ENCODE measurements around the gene NDUFA11. TPM values are rescaled to one million over a fixed set of nuclear protein-coding genes. Genes with fewer than 3 reads are reported as not detected.

The NDUFA11 gene
- polyA plus RNA-seq (2013, experiment 1 of 4) = 230 TPM
- polyA plus RNA-seq (2013, experiment 2 of 4) = 233 TPM
- 211 TPM for polyA plus RNA-seq (2013, experiment 3 of 4)
- 217 TPM for polyA plus RNA-seq (2013, experiment 4 of 4)

DNA sequence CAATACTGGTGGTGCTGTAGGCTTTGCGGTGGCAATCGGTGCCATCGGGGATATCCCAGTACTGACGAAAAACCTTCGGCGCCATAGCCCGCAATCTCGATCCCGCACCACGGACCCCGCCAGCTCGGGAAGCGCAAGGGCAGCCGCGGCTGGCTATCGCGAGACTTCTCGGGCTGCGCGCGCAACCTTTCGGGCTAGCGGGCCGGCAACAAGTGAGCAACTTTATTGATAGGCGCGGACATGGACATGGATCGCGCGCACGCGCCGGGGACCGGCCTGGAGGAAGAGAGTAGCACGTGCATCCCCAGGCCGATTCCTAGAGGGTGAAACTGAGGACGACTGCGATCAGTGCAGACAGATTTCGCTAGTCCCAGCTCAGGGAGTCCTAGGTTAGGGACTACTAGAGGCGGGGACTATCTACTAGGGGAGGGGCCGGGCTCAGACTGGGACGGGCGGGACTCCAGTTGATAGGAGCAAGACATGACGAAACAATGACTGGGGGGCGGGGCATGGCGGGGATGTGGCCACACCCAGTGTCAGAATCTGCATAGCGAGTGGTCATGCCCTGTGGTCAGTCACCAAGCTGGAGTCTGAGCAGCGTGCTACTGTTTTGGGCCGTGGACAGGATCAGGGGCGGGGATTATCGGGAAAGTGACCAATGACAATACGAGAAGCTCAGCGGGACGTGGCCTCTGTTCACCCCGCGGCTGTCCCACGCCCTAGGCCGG lies at the start of gene NDUFA11:
TSS of gene NDUFA11 (minus strand) at position 167 of the 728 bp plus-strand sequence. CDS start at position 85, 82 bp downstream.
- Histone ChIP-seq H3K27ac (ENCODE audit: insufficient read depth, low read depth, low read length, poor library complexity, severe bottlenecking) (peak within 1 kb of the TSS; percentile 94), H3K9me3 (ENCODE audit: control insufficient read depth, low read length) (no peaks in the 10 kb centered on the region), H3K4me1 (ENCODE audit: control insufficient read depth, insufficient read depth, low read length) (peaks cover 5% of the 10 kb centered on the region), H3K36me3 (ENCODE audit: control insufficient read depth, insufficient read depth, low read length) (peaks cover 6% of the 10 kb centered on the region), H3K4me3 (ENCODE audit: insufficient read depth, low read depth, low read length) (peak within 1 kb of the TSS; percentile 99), H3K27me3 (ENCODE audit: control insufficient read depth, insufficient read depth, low read length, poor library complexity, severe bottlenecking) (no peaks in the 10 kb centered on the region)
- 0% methylated on average over 57 of the region's 57 CpGs for WGBS, 2 experiments

DNA sequence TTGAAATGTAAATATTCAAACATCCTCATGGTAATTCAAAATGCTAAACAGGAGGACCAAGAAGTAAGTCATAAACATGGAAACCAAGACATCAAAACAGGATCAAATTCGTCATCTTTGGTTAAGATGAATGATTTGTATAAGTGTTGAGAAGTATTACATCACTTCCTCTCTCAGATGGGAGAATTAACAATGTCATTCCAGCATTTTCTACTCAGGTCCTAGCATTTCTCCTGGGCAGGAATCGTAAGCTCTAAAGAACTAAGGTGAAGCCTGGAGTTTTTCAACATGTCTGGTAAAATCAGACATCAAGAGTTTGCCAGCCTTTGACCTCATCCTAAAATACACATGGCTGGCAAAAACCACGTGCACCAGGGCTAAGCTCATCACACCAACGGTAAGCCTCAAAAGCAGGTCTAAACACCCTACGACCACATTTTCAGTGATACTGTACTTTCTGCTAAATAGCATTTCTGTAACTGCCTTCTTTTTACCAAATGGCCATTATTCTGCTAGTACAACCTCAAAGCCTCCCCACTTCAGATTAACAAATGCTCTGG lies 49.5 kb upstream of the NDUFA11 start:
- no peaks in the 10 kb centered on the region for H3K27me3 ChIP-seq (ENCODE audit: control insufficient read depth, insufficient read depth, low read length, poor library complexity, severe bottlenecking)
- H3K4me3 ChIP-seq (ENCODE audit: insufficient read depth, low read depth, low read length) = no peak overlapping the region
- no peaks in the 10 kb centered on the region for H3K36me3 ChIP-seq (ENCODE audit: control insufficient read depth, insufficient read depth, low read length)
- WGBS, 2 experiments = 76 to 80% methylated on average over 4 to 5 of the region's 5 CpGs
- no peaks in the 10 kb centered on the region for H3K9me3 ChIP-seq (ENCODE audit: control insufficient read depth, low read length)
- peaks cover 65% of the 10 kb centered on the region for H3K4me1 ChIP-seq (ENCODE audit: control insufficient read depth, insufficient read depth, low read length)
- no peak overlapping the region for H3K27ac ChIP-seq (ENCODE audit: insufficient read depth, low read depth, low read length, poor library complexity, severe bottlenecking)

- H3K27ac ChIP-seq (ENCODE audit: insufficient read depth, low read depth, low read length, poor library complexity, severe bottlenecking) = no peak overlapping the region
- no peaks in the 10 kb centered on the region for H3K36me3 ChIP-seq (ENCODE audit: control insufficient read depth, insufficient read depth, low read length)
- H3K4me3 ChIP-seq (ENCODE audit: insufficient read depth, low read depth, low read length) = no peak overlapping the region
- no peaks in the 10 kb centered on the region for H3K27me3 ChIP-seq (ENCODE audit: control insufficient read depth, insufficient read depth, low read length, poor library complexity, severe bottlenecking)
- no peaks in the 10 kb centered on the region for H3K9me3 ChIP-seq (ENCODE audit: control insufficient read depth, low read length)
- WGBS, 2 experiments = 82 to 83% methylated on average over 18 of the region's 18 CpGs
- H3K4me1 ChIP-seq (ENCODE audit: control insufficient read depth, insufficient read depth, low read length) = peaks cover 72% of the 10 kb centered on the region
Measured at GRCh38 chr19:5952193-5953029, 48.8 kb upstream of the NDUFA11 start.

DNA sequence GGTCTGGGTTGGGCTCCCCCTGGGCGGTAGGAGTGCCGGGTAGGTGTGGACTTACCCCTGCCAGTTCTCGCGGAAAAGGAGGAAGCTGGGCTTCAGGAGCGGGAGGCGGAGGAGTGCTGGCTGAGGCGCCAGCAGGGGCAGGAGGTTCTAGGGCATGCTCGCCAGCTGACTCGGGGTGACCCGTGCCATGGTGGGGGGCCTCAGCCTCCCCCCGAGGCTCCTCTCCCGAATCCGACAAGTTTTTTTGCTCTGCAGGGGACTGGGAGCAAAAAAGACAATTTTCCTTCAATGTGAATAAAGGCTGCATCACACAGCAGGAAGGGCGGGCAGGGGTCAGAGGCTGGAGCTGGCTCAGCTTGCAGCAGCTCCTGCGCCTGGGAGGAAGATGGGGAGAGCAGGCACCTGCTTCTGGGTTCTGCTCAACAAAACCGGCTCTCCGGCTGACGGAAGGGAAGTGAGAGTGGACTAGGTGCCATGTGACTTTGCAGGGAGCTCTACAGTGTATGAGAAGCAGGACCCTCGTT lies 47.8 kb upstream of the NDUFA11 start:
- H3K4me3 ChIP-seq (ENCODE audit: insufficient read depth, low read depth, low read length) = no peak overlapping the region
- WGBS, 2 experiments = 17% methylated on average over 19 of the region's 19 CpGs
- peak overlapping the region; percentile 87 for H3K27ac ChIP-seq (ENCODE audit: insufficient read depth, low read depth, low read length, poor library complexity, severe bottlenecking)
- peaks cover 74% of the 10 kb centered on the region for H3K4me1 ChIP-seq (ENCODE audit: control insufficient read depth, insufficient read depth, low read length)
- H3K27me3 ChIP-seq (ENCODE audit: control insufficient read depth, insufficient read depth, low read length, poor library complexity, severe bottlenecking) = no peaks in the 10 kb centered on the region
- no peaks in the 10 kb centered on the region for H3K36me3 ChIP-seq (ENCODE audit: control insufficient read depth, insufficient read depth, low read length)
- no peaks in the 10 kb centered on the region for H3K9me3 ChIP-seq (ENCODE audit: control insufficient read depth, low read length)

DNA sequence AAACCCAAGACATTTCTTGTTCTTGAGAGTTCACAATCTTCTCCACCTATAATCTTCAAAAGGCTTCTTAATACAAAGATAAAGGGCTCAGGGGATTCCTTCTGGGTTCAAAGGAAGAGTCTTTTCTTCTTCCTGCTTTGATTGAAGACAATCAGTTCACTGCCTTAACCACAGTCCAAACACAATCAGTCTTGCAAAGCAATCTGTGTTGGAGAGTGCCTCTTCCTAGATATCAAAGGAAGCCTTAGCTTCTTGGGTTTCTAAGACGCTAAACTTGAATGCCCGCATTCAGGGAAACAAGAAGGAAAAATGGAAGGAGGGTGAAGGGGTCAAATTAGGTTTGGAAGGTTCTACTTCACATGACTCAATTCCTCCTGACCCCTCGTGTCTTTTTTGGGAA lies 47.2 kb upstream of the NDUFA11 start:
- Histone ChIP-seq H3K27me3 (ENCODE audit: control insufficient read depth, insufficient read depth, low read length, poor library complexity, severe bottlenecking) (no peaks in the 10 kb centered on the region), H3K4me1 (ENCODE audit: control insufficient read depth, insufficient read depth, low read length) (peaks cover 69% of the 10 kb centered on the region), H3K27ac (ENCODE audit: insufficient read depth, low read depth, low read length, poor library complexity, severe bottlenecking) (peak overlapping the region; percentile 87), H3K4me3 (ENCODE audit: insufficient read depth, low read depth, low read length) (no peak overlapping the region), H3K36me3 (ENCODE audit: control insufficient read depth, insufficient read depth, low read length) (no peaks in the 10 kb centered on the region), H3K9me3 (ENCODE audit: control insufficient read depth, low read length) (no peaks in the 10 kb centered on the region)
- 43 to 46% methylated on average over 3 of the region's 3 CpGs for WGBS, 2 experiments

DNA sequence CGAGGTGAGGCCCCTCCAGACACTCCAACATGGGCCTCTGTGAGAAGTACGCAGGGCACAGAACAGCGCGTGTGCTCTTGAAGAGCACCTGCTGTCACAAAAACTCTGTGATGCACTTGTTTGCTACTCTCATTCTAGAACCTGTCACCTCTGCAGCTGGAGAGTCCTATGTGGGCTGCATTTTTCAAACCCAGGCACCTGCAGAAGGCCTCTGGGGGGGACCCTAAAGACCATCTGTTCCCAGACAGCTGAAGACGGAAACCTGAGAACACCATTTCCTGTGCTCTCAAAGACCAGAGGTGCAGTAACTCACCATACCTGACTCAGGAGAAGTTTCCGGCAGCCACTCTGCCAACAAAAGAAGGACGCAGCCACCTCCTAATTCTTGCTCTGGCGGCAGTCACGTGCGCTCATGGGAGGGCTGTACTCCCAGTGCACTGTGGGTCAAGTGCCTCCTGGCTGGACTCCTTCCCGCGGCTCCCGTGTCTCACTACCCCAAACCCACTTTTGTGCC lies 46.3 kb upstream of the NDUFA11 start:
- Histone ChIP-seq H3K27me3 (ENCODE audit: control insufficient read depth, insufficient read depth, low read length, poor library complexity, severe bottlenecking) (no peaks in the 10 kb centered on the region), H3K4me3 (ENCODE audit: insufficient read depth, low read depth, low read length) (no peak overlapping the region), H3K36me3 (ENCODE audit: control insufficient read depth, insufficient read depth, low read length) (no peaks in the 10 kb centered on the region), H3K9me3 (ENCODE audit: control insufficient read depth, low read length) (no peaks in the 10 kb centered on the region), H3K27ac (ENCODE audit: insufficient read depth, low read depth, low read length, poor library complexity, severe bottlenecking) (no peak overlapping the region), H3K4me1 (ENCODE audit: control insufficient read depth, insufficient read depth, low read length) (peaks cover 68% of the 10 kb centered on the region)
- 92 to 94% methylated on average over 13 of the region's 13 CpGs for WGBS, 2 experiments

- no peaks in the 10 kb centered on the region for H3K9me3 ChIP-seq (ENCODE audit: control insufficient read depth, low read length)
- H3K4me3 ChIP-seq (ENCODE audit: insufficient read depth, low read depth, low read length) = no peak overlapping the region
- H3K36me3 ChIP-seq (ENCODE audit: control insufficient read depth, insufficient read depth, low read length) = no peaks in the 10 kb centered on the region
- peak overlapping the region; percentile 27 for H3K27ac ChIP-seq (ENCODE audit: insufficient read depth, low read depth, low read length, poor library complexity, severe bottlenecking)
- peaks cover 60% of the 10 kb centered on the region for H3K4me1 ChIP-seq (ENCODE audit: control insufficient read depth, insufficient read depth, low read length)
- no peaks in the 10 kb centered on the region for H3K27me3 ChIP-seq (ENCODE audit: control insufficient read depth, insufficient read depth, low read length, poor library complexity, severe bottlenecking)
- WGBS, 2 experiments = 76% methylated on average over 13 of the region's 13 CpGs
Measured at GRCh38 chr19:5948752-5949564, 45.4 kb upstream of the NDUFA11 start.

DNA sequence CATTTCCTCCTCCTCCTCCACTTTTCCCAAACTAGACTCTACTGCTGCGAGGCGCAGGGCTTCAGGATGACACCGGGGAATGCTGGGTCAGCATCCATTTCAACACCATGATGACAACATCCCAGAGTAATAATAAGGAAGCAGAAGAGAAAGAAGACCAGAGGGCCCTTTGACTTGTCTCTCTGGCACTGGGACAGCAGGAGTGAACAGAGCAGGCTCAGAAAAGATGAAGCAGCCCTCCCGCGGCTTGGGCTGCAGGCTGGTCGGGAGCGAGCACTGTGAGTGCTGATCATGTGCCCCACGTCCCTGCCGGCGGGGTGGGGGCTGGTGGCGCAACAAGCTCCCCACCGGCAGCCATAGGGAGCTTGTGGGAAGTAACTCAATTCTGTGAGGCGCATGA lies 43.8 kb upstream of the NDUFA11 start:
- Histone ChIP-seq H3K36me3 (ENCODE audit: control insufficient read depth, insufficient read depth, low read length) (no peaks in the 10 kb centered on the region), H3K27me3 (ENCODE audit: control insufficient read depth, insufficient read depth, low read length, poor library complexity, severe bottlenecking) (no peaks in the 10 kb centered on the region), H3K27ac (ENCODE audit: insufficient read depth, low read depth, low read length, poor library complexity, severe bottlenecking) (no peak overlapping the region), H3K9me3 (ENCODE audit: control insufficient read depth, low read length) (no peaks in the 10 kb centered on the region), H3K4me3 (ENCODE audit: insufficient read depth, low read depth, low read length) (no peak overlapping the region), H3K4me1 (ENCODE audit: control insufficient read depth, insufficient read depth, low read length) (peaks cover 45% of the 10 kb centered on the region)
- WGBS, 2 experiments = 60 to 68% methylated on average over 13 of the region's 13 CpGs

DNA sequence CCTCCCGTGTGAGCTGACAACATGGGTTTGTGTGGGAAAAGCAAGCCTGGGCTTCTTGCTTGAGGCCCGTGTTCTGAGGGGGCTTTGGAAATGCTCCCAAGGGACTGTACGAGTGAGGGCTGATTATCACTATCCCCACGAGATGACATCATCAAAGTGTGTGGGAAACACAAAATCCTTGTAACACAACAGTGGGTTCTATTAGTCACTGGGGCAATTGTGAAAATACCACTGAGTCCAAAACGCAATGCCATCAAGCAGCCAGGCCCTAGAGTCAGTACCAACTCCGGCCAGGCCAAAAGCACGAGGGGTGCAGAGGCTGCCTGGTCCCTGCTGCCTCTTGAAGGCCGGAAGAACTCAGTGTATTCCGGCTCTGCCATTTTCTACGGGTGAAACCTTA lies 40.0 kb upstream of the NDUFA11 start:
- Histone ChIP-seq H3K36me3 (ENCODE audit: control insufficient read depth, insufficient read depth, low read length) (peaks cover 8% of the 10 kb centered on the region), H3K27me3 (ENCODE audit: control insufficient read depth, insufficient read depth, low read length, poor library complexity, severe bottlenecking) (no peaks in the 10 kb centered on the region), H3K4me1 (ENCODE audit: control insufficient read depth, insufficient read depth, low read length) (peaks cover 18% of the 10 kb centered on the region), H3K9me3 (ENCODE audit: control insufficient read depth, low read length) (no peaks in the 10 kb centered on the region), H3K27ac (ENCODE audit: insufficient read depth, low read depth, low read length, poor library complexity, severe bottlenecking) (no peak overlapping the region), H3K4me3 (ENCODE audit: insufficient read depth, low read depth, low read length) (no peak overlapping the region)
- 81 to 84% methylated on average over 10 of the region's 10 CpGs for WGBS, 2 experiments
